Mesenchymal stem cell (in vitro differentiated cells and primary cell): ENCODE data around the gene MS4A2.

Experiments
- DNase-seq: peaks from one replicate; pipeline ENCODE4 v3.0.0-alpha.2; 2013
- H2AFZ ChIP-seq: one replicate; pipeline ENCODE4 v1.6.1; 2013; ENCODE audit warnings: low read depth, mild to moderate bottlenecking, control low read depth, inconsistent platforms, low read length, moderate library complexity
- H2AK5ac ChIP-seq: 2 replicates; pipeline ENCODE4 v1.6.1; 2013; ENCODE audit warnings: low read length, moderate library complexity, mild to moderate bottlenecking, inconsistent platforms; ENCODE audit not compliant: severe bottlenecking
- H2BK120ac ChIP-seq: one replicate; pipeline ENCODE4 v1.6.1; 2013; ENCODE audit warnings: low read depth, mild to moderate bottlenecking, inconsistent platforms, low read length, moderate library complexity
- H2BK12ac ChIP-seq, 2 experiments: one replicate each; pipeline ENCODE4 v1.6.1; 2013; ENCODE audit warnings: inconsistent platforms in 2 of 2, low read length in 2 of 2, mild to moderate bottlenecking in 2 of 2, moderate library complexity in 2 of 2, control low read depth in 1 of 2
- H2BK15ac ChIP-seq: one replicate; pipeline ENCODE4 v1.6.1; 2013; ENCODE audit warnings: mild to moderate bottlenecking, low read depth, inconsistent platforms; ENCODE audit not compliant: poor library complexity, severe bottlenecking
- H2BK5ac ChIP-seq: 2 replicates; pipeline ENCODE4 v1.6.1; 2013; ENCODE audit warnings: low read depth, mild to moderate bottlenecking, low read length, control low read depth, inconsistent platforms; ENCODE audit not compliant: poor library complexity, severe bottlenecking
- H3K14ac ChIP-seq, 2 experiments: one replicate each; pipeline ENCODE4 v1.6.1; 2013; ENCODE audit warnings: inconsistent platforms in 2 of 2, low read length in 2 of 2, control low read depth in 1 of 2, mild to moderate bottlenecking in 1 of 2, moderate library complexity in 1 of 2
- H3K18ac ChIP-seq, 2 experiments: one replicate each; pipeline ENCODE4 v1.6.1; 2013; ENCODE audit warnings: inconsistent platforms in 2 of 2, low read length in 2 of 2, control low read depth in 1 of 2, low read depth in 1 of 2, mild to moderate bottlenecking in 1 of 2
- H3K23ac ChIP-seq, 2 experiments: one replicate each; pipeline ENCODE4 v1.6.1; 2013; ENCODE audit warnings: inconsistent platforms in 2 of 2, low read length in 2 of 2, mild to moderate bottlenecking in 2 of 2, moderate library complexity in 2 of 2, control low read depth in 1 of 2
- H3K27ac ChIP-seq: 2 replicates; pipeline ENCODE4 v1.5.1; 2013; ENCODE audit warnings: mild to moderate bottlenecking, moderate library complexity, low read length, control low read depth, inconsistent platforms; ENCODE audit not compliant: poor library complexity, severe bottlenecking
- H3K27me3 ChIP-seq, 2 experiments: 2 replicates each; pipeline versions ENCODE4 v1.6.1 to v1.7.0; 2013; ENCODE audit warnings: low read length in 2 of 2, mild to moderate bottlenecking in 2 of 2, moderate library complexity in 2 of 2, control low read depth in 1 of 2, inconsistent platforms in 1 of 2; ENCODE audit not compliant: control insufficient read depth in 1 of 2, insufficient read depth in 1 of 2
- H3K36me3 ChIP-seq, 2 experiments: 2 replicates each; pipeline versions ENCODE4 v1.6.1 to v1.7.0; 2013; ENCODE audit warnings: low read length in 2 of 2, control low read depth in 1 of 2, inconsistent platforms in 1 of 2, low read depth in 1 of 2, mild to moderate bottlenecking in 1 of 2; ENCODE audit not compliant: insufficient read depth in 2 of 2, control insufficient read depth in 1 of 2
- H3K4ac ChIP-seq, 2 experiments: one replicate each; pipeline ENCODE4 v1.6.1; 2013; ENCODE audit warnings: inconsistent platforms in 2 of 2, low read length in 2 of 2, mild to moderate bottlenecking in 2 of 2, moderate library complexity in 2 of 2, control low read depth in 1 of 2, low read depth in 1 of 2
- H3K4me1 ChIP-seq: 2 replicates; pipeline ENCODE4 v1.6.1; 2013; ENCODE audit warnings: low read depth, low read length, control low read depth; ENCODE audit not compliant: control insufficient read depth, insufficient read depth
- H3K4me2 ChIP-seq: 2 replicates; pipeline ENCODE4 v1.6.1; 2013; ENCODE audit warnings: low read length, mild to moderate bottlenecking, inconsistent platforms; ENCODE audit not compliant: poor library complexity, severe bottlenecking
- H3K4me3 ChIP-seq, 2 experiments: 2 replicates each; pipeline versions ENCODE4 v1.5.1 to v1.7.0; 2013; ENCODE audit warnings: low read length in 2 of 2, mild to moderate bottlenecking in 2 of 2, control low read depth in 1 of 2, low read depth in 1 of 2; ENCODE audit not compliant: insufficient read depth in 1 of 2
- H3K79me1 ChIP-seq: replicated peaks from 2 replicates; pipeline ENCODE4 v1.6.1; 2013; ENCODE audit warnings: mild to moderate bottlenecking, control low read depth, low read length, inconsistent platforms; ENCODE audit not compliant: poor library complexity, severe bottlenecking
- H3K9ac ChIP-seq: 2 replicates; pipeline ENCODE4 v1.7.0; 2013; ENCODE audit warnings: mild to moderate bottlenecking, low read length, moderate library complexity
- H3K9me3 ChIP-seq: 2 replicates; pipeline ENCODE4 v1.7.0; 2013; ENCODE audit warnings: mild to moderate bottlenecking, low read length; ENCODE audit not compliant: control insufficient read depth
- H4K8ac ChIP-seq: one replicate; pipeline ENCODE4 v1.6.1; 2013; ENCODE audit warnings: inconsistent platforms, mild to moderate bottlenecking, low read length, moderate library complexity
- H4K91ac ChIP-seq: one replicate; pipeline ENCODE4 v1.6.1; 2013; ENCODE audit warnings: mild to moderate bottlenecking, low read length, inconsistent platforms
- WGBS: methylation state at CpG from one replicate; pipeline ENCODE4 v1.1.7; 2013; ENCODE audit warnings: mixed read lengths; 5-methylcytosine and 5-hydroxymethylcytosine counted together

Gene MS4A2

DNA sequence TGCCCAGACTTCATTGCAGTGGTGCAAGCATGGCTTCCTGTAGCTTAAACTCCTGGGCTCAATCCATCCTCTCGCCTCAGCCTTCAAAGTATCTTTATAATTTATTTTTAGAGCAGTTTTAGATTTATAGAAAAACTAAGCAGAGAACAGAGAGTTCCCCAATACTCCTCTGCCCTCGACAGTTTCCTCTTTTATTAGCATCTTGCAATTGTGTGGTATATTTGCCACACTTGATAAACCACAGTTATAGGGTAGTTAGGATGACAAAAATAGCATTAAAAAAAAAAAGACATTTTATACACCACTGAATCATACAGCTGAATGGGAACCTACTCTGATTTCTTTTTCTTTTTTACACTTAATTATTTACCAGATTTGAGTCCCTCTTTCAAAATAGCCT is 31.2 kb downstream of the MS4A2 start:
- H3K27ac ChIP-seq, result no peak overlapping the region
- no peaks in the 10 kb centered on the region for H3K4me1 ChIP-seq
- H3K9ac ChIP-seq, result no peak overlapping the region
- H3K18ac ChIP-seq, result no peak overlapping the region
- H4K8ac ChIP-seq, result no peak overlapping the region
- H3K79me1 ChIP-seq, result no peaks in the 10 kb centered on the region
- no peak overlapping the region for H3K4me3 ChIP-seq
- no peak overlapping the region for H3K14ac ChIP-seq
- H3K23ac ChIP-seq, result no peak overlapping the region
- H4K91ac ChIP-seq, result no peak overlapping the region
- H2BK5ac ChIP-seq, result no peak overlapping the region
- H2BK12ac ChIP-seq, result no peak overlapping the region
- no peaks in the 10 kb centered on the region for H3K27me3 ChIP-seq
- no peak overlapping the region for H2AK5ac ChIP-seq
- H2BK120ac ChIP-seq, result no peak overlapping the region
- DNase-seq, result no peak
- no peak overlapping the region for H3K4ac ChIP-seq
- no peak overlapping the region for H2AFZ ChIP-seq
- no peak overlapping the region for H3K4me2 ChIP-seq
- H2BK15ac ChIP-seq, result no peak overlapping the region
- no peaks in the 10 kb centered on the region for H3K9me3 ChIP-seq
- no CpG with 5 or more reads among the region's 2 CpGs for WGBS
- H3K36me3 ChIP-seq, result no peaks in the 10 kb centered on the region

DNA sequence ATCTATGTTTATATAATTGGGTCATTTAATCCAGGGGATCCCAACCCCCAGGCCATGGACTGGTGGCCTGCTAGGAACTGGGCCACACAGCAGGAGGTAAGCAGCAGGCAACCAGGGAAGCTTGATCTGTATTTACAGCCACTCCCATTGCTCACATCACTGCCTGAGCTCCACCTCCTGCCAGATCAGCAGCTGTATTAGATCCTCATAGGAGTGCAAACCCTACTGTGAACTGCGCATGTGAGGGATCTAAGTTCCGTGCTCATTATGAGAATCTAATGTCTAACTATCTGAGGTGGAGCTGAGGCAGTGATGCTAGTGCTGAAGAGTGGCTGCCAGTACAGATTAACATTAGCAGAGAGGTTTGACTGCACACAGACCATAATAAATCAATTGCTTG is 32.8 kb downstream of the MS4A2 start:
- Histone ChIP-seq H3K18ac (no peak overlapping the region), H3K14ac (no peak overlapping the region), H3K27ac (no peak overlapping the region), H3K4ac (no peak overlapping the region), H3K27me3 (no peaks in the 10 kb centered on the region), H3K23ac (no peak overlapping the region), H2BK120ac (no peak overlapping the region), H3K4me3 (no peak overlapping the region), H4K8ac (no peak overlapping the region), H2AFZ (no peak overlapping the region), H3K36me3 (no peaks in the 10 kb centered on the region), H3K79me1 (no peaks in the 10 kb centered on the region), H4K91ac (no peak overlapping the region), H3K9ac (no peak overlapping the region), H2BK12ac (no peak overlapping the region), H2BK15ac (no peak overlapping the region), H2AK5ac (no peak overlapping the region), H3K4me2 (no peak overlapping the region), H3K9me3 (no peaks in the 10 kb centered on the region), H3K4me1 (no peaks in the 10 kb centered on the region), H2BK5ac (no peak overlapping the region)
- 72% methylated on average over 2 of the region's 2 CpGs for WGBS
- DNase-seq, result no peak

DNA sequence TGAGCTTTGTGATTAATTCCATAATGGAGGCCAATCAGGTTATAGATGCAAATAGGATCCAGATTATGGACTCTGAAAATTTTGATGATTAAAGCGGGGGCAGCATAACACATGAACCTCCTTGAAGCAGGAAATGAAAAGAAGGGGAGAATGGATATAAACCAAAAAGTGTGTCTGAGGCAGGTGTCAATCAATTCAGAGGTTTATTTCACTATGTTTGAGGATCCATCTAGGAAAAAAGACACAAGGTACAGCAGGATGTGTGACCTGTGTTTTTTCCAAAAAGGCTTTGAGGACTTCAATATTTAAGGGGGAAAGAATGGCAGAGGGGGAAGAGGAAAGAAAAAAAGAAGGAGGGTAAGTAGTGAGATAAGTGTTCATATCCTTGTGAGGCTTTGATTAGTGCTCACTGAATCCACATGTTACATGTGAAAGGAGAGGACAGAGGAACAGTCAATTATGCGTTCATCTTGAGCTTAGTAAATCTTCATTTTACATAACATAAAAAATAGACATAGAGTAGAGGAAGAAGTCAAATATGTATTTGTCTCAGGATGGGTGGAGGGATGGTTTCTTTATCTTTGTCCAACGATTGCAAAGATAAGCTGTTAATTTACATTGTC is 34.1 kb downstream of the MS4A2 start:
- WGBS, result 61% methylated on average over 2 of the region's 3 CpGs
- H3K79me1 ChIP-seq, result no peaks in the 10 kb centered on the region

DNA sequence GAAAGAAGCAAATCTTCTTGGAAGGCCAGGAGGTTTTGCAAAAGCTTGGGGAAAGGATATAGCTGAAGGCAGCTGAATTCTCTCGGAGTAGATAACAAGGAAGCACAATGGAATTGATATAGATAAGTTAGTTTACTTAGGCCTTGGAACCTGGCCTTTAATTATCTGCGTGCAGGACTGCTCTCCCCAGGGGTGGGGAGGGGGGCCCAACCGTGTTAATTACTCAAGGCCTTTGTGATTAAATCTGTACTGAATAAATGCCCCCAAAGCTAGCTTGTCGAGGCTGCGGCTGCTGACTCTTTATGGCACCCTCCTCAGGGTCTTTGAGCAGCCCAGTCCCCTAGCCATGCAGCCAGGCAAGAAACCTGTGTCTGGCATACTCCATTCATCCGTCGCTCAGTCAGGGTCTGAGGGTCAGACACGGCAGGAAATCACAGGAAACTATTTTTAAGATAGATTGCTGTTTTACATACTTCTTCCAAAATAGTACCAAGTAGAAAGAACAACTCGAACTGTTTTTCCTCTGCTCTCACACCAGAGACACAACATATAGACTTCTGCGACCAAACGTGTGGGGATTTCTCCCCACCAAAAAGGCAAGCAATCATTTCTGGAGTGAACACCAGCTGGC is 36.5 kb downstream of the MS4A2 start:
- Histone ChIP-seq H3K4me3 (no peak overlapping the region), H3K27ac (no peak overlapping the region), H2AFZ (no peak overlapping the region), H3K9ac (no peak overlapping the region), H3K36me3 (no peaks in the 10 kb centered on the region), H2BK5ac (no peak overlapping the region), H3K23ac (no peak overlapping the region), H3K4ac (no peak overlapping the region), H2BK12ac (no peak overlapping the region), H4K91ac (no peak overlapping the region), H2BK120ac (no peak overlapping the region), H3K27me3 (no peaks in the 10 kb centered on the region), H3K18ac (no peak overlapping the region), H2AK5ac (no peak overlapping the region), H3K4me2 (no peak overlapping the region), H3K14ac (no peak overlapping the region), H4K8ac (no peak overlapping the region), H3K4me1 (no peaks in the 10 kb centered on the region), H3K9me3 (no peaks in the 10 kb centered on the region), H3K79me1 (no peaks in the 10 kb centered on the region), H2BK15ac (no peak overlapping the region)
- DNase-seq, result no peak
- 28% methylated on average over 11 of the region's 11 CpGs for WGBS

More for the DNA sequence above, 34.1 kb downstream of the MS4A2 start:
- H2AFZ ChIP-seq, result no peak overlapping the region
- H3K9ac ChIP-seq, result no peak overlapping the region
- H3K4me1 ChIP-seq, result no peaks in the 10 kb centered on the region
- H2AK5ac ChIP-seq, result no peak overlapping the region
- H3K4me3 ChIP-seq, result no peak overlapping the region
- no peak overlapping the region for H3K18ac ChIP-seq
- H3K4ac ChIP-seq, result no peak overlapping the region
- no peak overlapping the region for H4K91ac ChIP-seq
- no peak overlapping the region for H2BK12ac ChIP-seq
- no peak overlapping the region for H2BK15ac ChIP-seq
- H3K23ac ChIP-seq, result no peak overlapping the region
- H3K9me3 ChIP-seq, result no peaks in the 10 kb centered on the region
- H3K27me3 ChIP-seq, result no peaks in the 10 kb centered on the region
- no peak overlapping the region for H3K14ac ChIP-seq
- H2BK5ac ChIP-seq, result no peak overlapping the region
- no peak overlapping the region for H4K8ac ChIP-seq
- no peak for DNase-seq
- no peak overlapping the region for H2BK120ac ChIP-seq
- no peaks in the 10 kb centered on the region for H3K36me3 ChIP-seq
- H3K4me2 ChIP-seq, result no peak overlapping the region
- no peak overlapping the region for H3K27ac ChIP-seq
